Osteoblast (primary cell): ENCODE data around the gene CLDN34. TPM values are rescaled to one million over a fixed set of nuclear protein-coding genes. Genes with fewer than 3 reads are reported as not detected.

Source experiments
- DNase-seq: peaks from one replicate; pipeline ENCODE4 v3.0.0; 2011; ENCODE audit warnings: low spot score, mixed read lengths; ENCODE audit not compliant: insufficient read length; ENCODE audit errors: missing footprints
- H2AFZ ChIP-seq: 2 replicates; pipeline ENCODE4 v1.6.0; 2011; ENCODE audit warnings: mild to moderate bottlenecking, low read length
- H3K27ac ChIP-seq: 2 replicates; pipeline ENCODE4 v1.5.1; 2011; ENCODE audit warnings: mild to moderate bottlenecking, low read depth, low read length, moderate library complexity
- H3K27me3 ChIP-seq: 2 replicates; pipeline ENCODE4 v1.6.0; 2012; ENCODE audit warnings: mild to moderate bottlenecking, control low read depth, inconsistent platforms, low read length, moderate library complexity; ENCODE audit not compliant: insufficient read depth
- H3K36me3 ChIP-seq: 2 replicates; pipeline ENCODE4 v1.5.1; 2011; ENCODE audit warnings: mild to moderate bottlenecking, low read length, control low read depth, moderate library complexity; ENCODE audit not compliant: insufficient read depth
- H3K4me1 ChIP-seq: 2 replicates; pipeline ENCODE4 v1.5.1; 2011; ENCODE audit warnings: mild to moderate bottlenecking, low read length, control low read depth, moderate library complexity; ENCODE audit not compliant: insufficient read depth
- H3K4me2 ChIP-seq: 2 replicates; pipeline ENCODE4 v1.6.0; 2011; ENCODE audit warnings: mild to moderate bottlenecking, low read length; ENCODE audit not compliant: insufficient read depth
- H3K4me3 ChIP-seq: fragments of 200-600 bp; sonication (generic); 3 replicates; pipeline ENCODE4 v1.5.1; 2012; ENCODE audit warnings: mild to moderate bottlenecking, low read length, inconsistent platforms; ENCODE audit not compliant: insufficient read depth
- H3K79me2 ChIP-seq: 2 replicates; pipeline ENCODE4 v1.6.0; 2012; ENCODE audit warnings: mild to moderate bottlenecking, low read length, control low read depth, inconsistent platforms; ENCODE audit not compliant: insufficient read depth
- H3K9me3 ChIP-seq: 2 replicates; pipeline ENCODE4 v1.5.1; 2011; ENCODE audit warnings: low read depth, low read length, control low read depth
- H4K20me1 ChIP-seq: 2 replicates; pipeline ENCODE4 v1.6.0; 2012; ENCODE audit warnings: mild to moderate bottlenecking, low read length, control low read depth; ENCODE audit not compliant: insufficient read depth
- total RNA-seq: library from RNA; depleted of rRNA; stranded (reverse); fragments of >200 nt; gene quantifications from 2 replicates; pipeline ENCODE4 v1.2.3, GENCODE V29; 2012
- TF ChIP-seq, protein P1 (sequence below): IDR thresholded peaks from 2 replicates; pipeline ENCODE4 v1.5.1; 2011; ENCODE audit warnings: mild to moderate bottlenecking, low read depth, low read length, moderate library complexity; ENCODE audit errors: extremely low read depth

The CLDN34 gene, protein sequence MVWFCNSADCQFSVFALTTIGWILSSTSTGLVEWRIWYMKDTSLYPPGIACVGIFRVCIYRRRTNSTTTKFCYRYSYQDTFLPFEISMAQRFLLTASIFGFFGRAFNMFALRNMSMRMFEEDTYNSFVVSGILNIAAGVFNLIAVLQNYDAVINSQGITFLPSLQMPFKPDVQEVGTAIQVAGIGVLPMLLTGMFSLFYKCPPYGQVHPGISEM
- under 0.01 TPM in 1 of 2 replicates, not detected in the other for total RNA-seq

DNA sequence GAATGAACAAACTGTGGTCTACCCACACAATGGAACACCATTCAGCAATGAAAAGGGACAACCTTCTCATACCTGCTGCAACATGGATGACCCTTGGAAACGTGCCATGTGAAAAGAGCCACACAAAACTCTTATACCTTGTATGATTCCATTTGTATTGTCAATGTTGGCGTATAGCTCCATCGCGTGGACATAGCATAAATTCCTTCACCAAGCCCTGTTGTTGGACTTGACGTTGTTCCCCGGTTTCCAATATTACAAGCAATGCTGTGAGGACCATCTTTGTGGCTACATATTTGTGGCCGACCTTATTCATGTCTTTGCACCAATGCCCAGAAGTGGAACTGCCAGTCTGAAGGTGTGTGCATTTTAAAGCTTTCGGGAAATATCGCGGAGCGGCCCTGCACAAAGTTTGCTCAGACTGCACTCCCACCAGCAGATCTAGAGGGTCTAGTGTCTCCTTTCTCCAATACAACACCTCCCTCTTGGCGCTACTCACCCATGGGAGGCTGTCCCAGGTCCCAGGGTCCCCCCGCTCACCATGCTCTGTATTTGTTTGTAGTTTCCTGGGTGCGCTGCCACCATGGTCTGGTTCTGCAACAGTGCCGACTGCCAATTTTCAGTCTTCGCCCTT is at the start of gene CLDN34:
TSS of gene CLDN34 (plus strand) at position 584 of the 634 bp plus-strand sequence. CDS start at position 584, 0 bp downstream.
- Histone ChIP-seq H3K9me3 (no peaks in the 10 kb centered on the region), H3K4me2 (no peak within 1 kb of the TSS), H2AFZ (no peak within 1 kb of the TSS), H3K4me1 (no peaks in the 10 kb centered on the region), H3K36me3 (no peaks in the 10 kb centered on the region), H3K79me2 (no peaks in the 10 kb centered on the region), H3K27me3 (no peaks in the 10 kb centered on the region), H3K4me3 (no peak within 1 kb of the TSS), H3K27ac (no peak within 1 kb of the TSS), H4K20me1 (no peaks in the 10 kb centered on the region)
- no peak for DNase-seq
- TF ChIP-seq, protein P1, sequence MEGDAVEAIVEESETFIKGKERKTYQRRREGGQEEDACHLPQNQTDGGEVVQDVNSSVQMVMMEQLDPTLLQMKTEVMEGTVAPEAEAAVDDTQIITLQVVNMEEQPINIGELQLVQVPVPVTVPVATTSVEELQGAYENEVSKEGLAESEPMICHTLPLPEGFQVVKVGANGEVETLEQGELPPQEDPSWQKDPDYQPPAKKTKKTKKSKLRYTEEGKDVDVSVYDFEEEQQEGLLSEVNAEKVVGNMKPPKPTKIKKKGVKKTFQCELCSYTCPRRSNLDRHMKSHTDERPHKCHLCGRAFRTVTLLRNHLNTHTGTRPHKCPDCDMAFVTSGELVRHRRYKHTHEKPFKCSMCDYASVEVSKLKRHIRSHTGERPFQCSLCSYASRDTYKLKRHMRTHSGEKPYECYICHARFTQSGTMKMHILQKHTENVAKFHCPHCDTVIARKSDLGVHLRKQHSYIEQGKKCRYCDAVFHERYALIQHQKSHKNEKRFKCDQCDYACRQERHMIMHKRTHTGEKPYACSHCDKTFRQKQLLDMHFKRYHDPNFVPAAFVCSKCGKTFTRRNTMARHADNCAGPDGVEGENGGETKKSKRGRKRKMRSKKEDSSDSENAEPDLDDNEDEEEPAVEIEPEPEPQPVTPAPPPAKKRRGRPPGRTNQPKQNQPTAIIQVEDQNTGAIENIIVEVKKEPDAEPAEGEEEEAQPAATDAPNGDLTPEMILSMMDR = no peak

DNA sequence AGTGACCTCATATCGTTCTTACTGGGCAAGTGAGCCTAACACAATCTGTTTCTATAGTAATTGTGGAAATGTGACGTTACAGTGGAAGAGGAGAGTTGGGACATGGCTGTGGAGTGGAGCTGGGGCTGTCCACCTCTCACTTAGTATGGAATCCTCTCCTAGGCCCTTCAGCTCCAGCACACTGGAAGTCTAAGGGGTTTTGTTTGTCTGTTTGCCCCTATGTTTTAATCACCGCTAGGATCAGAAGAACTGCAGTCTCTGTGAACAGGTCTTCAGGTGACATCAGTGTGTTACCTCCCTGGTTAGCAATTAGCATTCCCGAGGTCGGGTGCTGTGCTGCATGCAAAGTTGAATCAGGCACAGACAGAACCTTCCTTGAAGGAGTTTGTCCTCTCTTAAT is 49.3 kb upstream of the CLDN34 start:
- H3K4me1 ChIP-seq = no peaks in the 10 kb centered on the region
- no peak overlapping the region for H2AFZ ChIP-seq
- no peaks in the 10 kb centered on the region for H3K36me3 ChIP-seq
- H3K79me2 ChIP-seq = peaks cover 62% of the 10 kb centered on the region
- H3K9me3 ChIP-seq = no peaks in the 10 kb centered on the region
- TF ChIP-seq, protein P1 = no peak
- no peak overlapping the region for H3K4me3 ChIP-seq
- H3K27me3 ChIP-seq = no peaks in the 10 kb centered on the region
- no peak overlapping the region for H3K27ac ChIP-seq
- no peak overlapping the region for H3K4me2 ChIP-seq
- H4K20me1 ChIP-seq = peaks cover 3% of the 10 kb centered on the region
- DNase-seq = no peak

DNA sequence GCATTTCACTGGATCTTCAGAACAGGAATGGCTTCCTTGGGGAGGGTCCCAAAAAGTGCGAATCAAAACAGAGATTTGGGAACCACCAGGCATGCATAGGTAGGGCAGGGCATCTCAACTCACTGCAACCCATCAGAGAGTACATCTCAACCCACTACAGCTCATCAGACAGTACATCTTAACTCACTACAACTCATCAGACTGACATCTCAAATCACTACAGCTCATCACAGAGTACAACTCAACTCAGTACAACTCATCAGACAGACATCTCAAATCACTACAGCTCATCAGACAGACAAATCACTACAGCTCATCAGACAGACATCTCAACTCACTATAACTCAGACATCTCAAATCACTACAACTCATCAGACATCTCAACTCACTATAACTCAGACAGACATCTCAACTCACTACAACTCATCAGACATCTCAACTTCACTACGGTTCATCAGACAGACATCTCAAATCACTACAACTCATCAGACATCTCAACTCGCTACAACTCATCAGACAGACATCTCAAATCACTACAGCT is 47.5 kb upstream of the CLDN34 start:
- Histone ChIP-seq H3K4me1 (no peaks in the 10 kb centered on the region), H3K9me3 (no peaks in the 10 kb centered on the region), H3K27me3 (no peaks in the 10 kb centered on the region), H3K79me2 (peaks cover 46% of the 10 kb centered on the region), H2AFZ (no peak overlapping the region), H3K4me2 (no peak overlapping the region), H4K20me1 (peaks cover 3% of the 10 kb centered on the region), H3K27ac (no peak overlapping the region), H3K4me3 (no peak overlapping the region), H3K36me3 (no peaks in the 10 kb centered on the region)
- DNase-seq = no peak
- TF ChIP-seq, protein P1 = no peak

DNA sequence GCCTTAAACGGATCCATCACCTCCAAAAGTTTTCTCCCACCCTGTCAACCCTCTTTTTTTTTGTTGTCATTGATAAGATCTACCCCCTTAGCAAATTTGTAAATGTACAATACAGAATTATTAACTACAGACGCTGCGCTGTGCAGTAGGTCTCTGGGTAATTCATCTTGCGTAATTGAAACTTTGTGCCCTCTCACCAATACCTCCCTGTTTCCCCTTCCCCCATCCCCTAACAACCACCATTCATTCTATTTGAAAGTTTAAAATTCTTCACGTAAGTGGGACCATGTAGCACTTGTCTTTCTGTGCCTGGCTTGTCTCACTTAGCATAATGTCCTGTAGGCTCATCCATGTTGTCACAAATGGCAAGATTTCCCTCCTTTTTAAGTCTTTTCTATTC is 45.8 kb upstream of the CLDN34 start:
- Histone ChIP-seq H3K27ac (no peak overlapping the region), H3K4me1 (no peaks in the 10 kb centered on the region), H3K4me3 (no peak overlapping the region), H2AFZ (no peak overlapping the region), H3K36me3 (no peaks in the 10 kb centered on the region), H3K4me2 (no peak overlapping the region), H3K79me2 (peaks cover 59% of the 10 kb centered on the region), H4K20me1 (peaks cover 3% of the 10 kb centered on the region), H3K9me3 (no peaks in the 10 kb centered on the region), H3K27me3 (no peaks in the 10 kb centered on the region)
- TF ChIP-seq, protein P1 = no peak
- no peak for DNase-seq
